ENCODE results near the gene CCDC92B. TPM values are rescaled to one million over a fixed set of nuclear protein-coding genes. Genes with fewer than 3 reads are reported as not detected.

CCDC92B gene
- polyA plus RNA-seq, 1 of the 3 experiments (the other 2 are of a cell fraction), result 0.07 TPM

- WGBS (ENCODE audit: low lambda C conversion rate), result 57% methylated on average over 4 of the region's 4 CpGs
- no peaks in the 10 kb centered on the region for H3K9me3 ChIP-seq
- no peak overlapping the region for H3K4me2 ChIP-seq
- H3K9ac ChIP-seq, result no peak overlapping the region
- H3K27me3 ChIP-seq (ENCODE audit: insufficient read depth), result no peaks in the 10 kb centered on the region
- CTCF ChIA-PET, result interaction anchor here (0.5 kb wide), 1 partner anchor 306 kb away, joined by 3 read pairs; no protein-coding TSS in a partner anchor
- no peaks in the 10 kb centered on the region for H4K20me1 ChIP-seq (ENCODE audit: insufficient read depth)
- H2AFZ ChIP-seq (ENCODE audit: low read depth), result no peak overlapping the region
- H3K27ac ChIP-seq (ENCODE audit: low read depth in 2 of 2, low read length in 1 of 2), result no peak overlapping the region
- POLR2A ChIA-PET, result no interaction called here
- H3K4me1 ChIP-seq (ENCODE audit: control insufficient read depth in 1 of 2, insufficient read depth in 2 of 2, low read depth in 1 of 2, low read length in 1 of 2), result no peaks in the 10 kb centered on the region
- H3F3A ChIP-seq (replicated peaks; ENCODE audit: insufficient read depth), result no peaks in the 10 kb centered on the region
- H3K4me3 ChIP-seq (ENCODE audit: low read depth in 2 of 2, low read length in 1 of 2), result no peak overlapping the region
- TF ChIP-seq GATA2 (CRISPR knock-in tag; IDR thresholded peaks at IDR 0.05) (no peak), ZBTB33 (IDR thresholded peaks at IDR 0.05; ENCODE audit: borderline replicate concordance, low read depth) (no peak)
- H3K36me3 ChIP-seq (replicated peaks in 1 of 2; ENCODE audit: control insufficient read depth in 1 of 2, insufficient read depth in 2 of 2, low read length in 1 of 2), result no peaks in the 10 kb centered on the region
- H3K9me2 ChIP-seq, result no peaks in the 10 kb centered on the region
- no peaks in the 10 kb centered on the region for H3K79me2 ChIP-seq (ENCODE audit: insufficient read depth)
- no peak for DNase-seq
Measured at GRCh38 chr17:2721603-2722002, 27.8 kb downstream of the CCDC92B start.

- Histone ChIP-seq H3K27me3 (ENCODE audit: insufficient read depth) (no peaks in the 10 kb centered on the region), H4K20me1 (ENCODE audit: insufficient read depth) (no peaks in the 10 kb centered on the region), H3K4me2 (no peak overlapping the region), H3K27ac (ENCODE audit: low read depth in 2 of 2, low read length in 1 of 2) (no peak overlapping the region), H3K79me2 (ENCODE audit: insufficient read depth) (no peaks in the 10 kb centered on the region), H2AFZ (ENCODE audit: low read depth) (no peak overlapping the region), H3K4me3 (ENCODE audit: low read depth in 2 of 2, low read length in 1 of 2) (no peak overlapping the region), H3K4me1 (ENCODE audit: control insufficient read depth in 1 of 2, insufficient read depth in 2 of 2, low read depth in 1 of 2, low read length in 1 of 2) (no peaks in the 10 kb centered on the region), H3K9me3 (no peaks in the 10 kb centered on the region), H3K36me3 (replicated peaks in 1 of 2; ENCODE audit: control insufficient read depth in 1 of 2, insufficient read depth in 2 of 2, low read length in 1 of 2) (no peaks in the 10 kb centered on the region), H3K9ac (no peak overlapping the region), H3F3A (replicated peaks; ENCODE audit: insufficient read depth) (no peaks in the 10 kb centered on the region), H3K9me2 (no peaks in the 10 kb centered on the region)
- WGBS (ENCODE audit: low lambda C conversion rate), result 72% methylated on average over 4 of the region's 4 CpGs
- ChIA-PET CTCF (interaction anchor here (0.6 kb wide), 1 partner anchor 13 kb away, joined by 3 read pairs; no protein-coding TSS in a partner anchor), POLR2A (no interaction called here)
- TF ChIP-seq CTCF (IDR thresholded peaks at IDR 0.05), result no peak
- no peak for TF ChIP-seq JUND (IDR thresholded peaks at IDR 0.05)
- TF ChIP-seq USF2 (IDR thresholded peaks at IDR 0.05; ENCODE audit: borderline replicate concordance, low read depth, low read length), result no peak
- TF ChIP-seq FOXM1 (IDR thresholded peaks at IDR 0.05; ENCODE audit: low read depth), result no peak
- TF ChIP-seq NRF1 (IDR thresholded peaks at IDR 0.05; ENCODE audit: low read depth, low read length), result no peak
- TF ChIP-seq USF1 (IDR thresholded peaks at IDR 0.05; ENCODE audit: borderline replicate concordance, low read depth), result no peak
- TF ChIP-seq MEF2A (IDR thresholded peaks at IDR 0.05; ENCODE audit: borderline replicate concordance, low read depth), result no peak
- TF ChIP-seq TCF12 (IDR thresholded peaks at IDR 0.05), result no peak
- TF ChIP-seq CHD2 (IDR thresholded peaks at IDR 0.05; ENCODE audit: low read length, partially characterized antibody), result no peak
- TF ChIP-seq TEAD4 (IDR thresholded peaks at IDR 0.05; ENCODE audit: borderline replicate concordance, insufficient read depth), result no peak
- no peak for TF ChIP-seq POLR2AphosphoS5 (IDR thresholded peaks at IDR 0.05; ENCODE audit: low read depth, low read length)
- no peak for TF ChIP-seq YY1 (IDR thresholded peaks at IDR 0.05; ENCODE audit: low read depth)
- no peak for TF ChIP-seq TAF1 (IDR thresholded peaks at IDR 0.05; ENCODE audit: borderline replicate concordance, low read depth, low read length)
- no peak for TF ChIP-seq GATA2 (CRISPR knock-in tag; IDR thresholded peaks at IDR 0.05)
- no peak for TF ChIP-seq RXRA (IDR thresholded peaks at IDR 0.05; ENCODE audit: borderline replicate concordance, low read depth)
- TF ChIP-seq REST (IDR thresholded peaks at IDR 0.05; ENCODE audit: low read depth, low read length), result no peak
- no peak for TF ChIP-seq MAX (IDR thresholded peaks at IDR 0.05; ENCODE audit: low read depth)
- DNase-seq, result no peak
Measured at GRCh38 chr17:2719861-2720260, 29.6 kb downstream of the CCDC92B start.

All from SK-N-SH (cell line).